Measurements from ENCODE around the gene PITX1. TPM values are rescaled to one million over a fixed set of nuclear protein-coding genes. Genes with fewer than 3 reads are reported as not detected.

PITX1 gene
- total RNA-seq, 1 donor from 2014 or later = not detected

- DNase-seq (no peak), ATAC-seq (ENCODE audit: poor library complexity) (no peak)
- intact Hi-C loops (cut with DNase I) = no loop called here
Observed at GRCh38 chr5:135063511-135064234, 29.6 kb upstream of the PITX1 start.

DNA sequence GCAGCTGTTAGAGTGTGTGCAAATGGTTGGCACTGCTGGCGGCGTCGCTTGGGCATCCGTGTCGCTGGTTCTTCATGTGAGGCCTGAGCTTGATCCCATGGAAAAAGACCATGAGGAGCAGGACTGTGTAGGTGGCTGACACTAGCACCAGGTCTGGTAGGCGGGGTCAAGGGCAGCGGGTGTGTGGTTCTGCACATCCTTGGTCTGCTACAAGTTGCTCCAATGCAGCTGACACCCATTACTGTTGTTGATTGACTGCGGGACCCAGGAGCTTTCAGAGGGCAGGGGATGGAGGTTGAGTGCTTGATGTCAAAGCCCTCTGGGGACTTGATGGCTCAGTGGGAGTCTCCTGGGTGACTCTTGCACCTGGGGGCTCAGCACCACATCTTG, 29.0 kb upstream of the PITX1 start:
- DNase-seq = no peak
- intact Hi-C loops (cut with DNase I) = no loop called here
- no peak for ATAC-seq (ENCODE audit: poor library complexity)

DNA sequence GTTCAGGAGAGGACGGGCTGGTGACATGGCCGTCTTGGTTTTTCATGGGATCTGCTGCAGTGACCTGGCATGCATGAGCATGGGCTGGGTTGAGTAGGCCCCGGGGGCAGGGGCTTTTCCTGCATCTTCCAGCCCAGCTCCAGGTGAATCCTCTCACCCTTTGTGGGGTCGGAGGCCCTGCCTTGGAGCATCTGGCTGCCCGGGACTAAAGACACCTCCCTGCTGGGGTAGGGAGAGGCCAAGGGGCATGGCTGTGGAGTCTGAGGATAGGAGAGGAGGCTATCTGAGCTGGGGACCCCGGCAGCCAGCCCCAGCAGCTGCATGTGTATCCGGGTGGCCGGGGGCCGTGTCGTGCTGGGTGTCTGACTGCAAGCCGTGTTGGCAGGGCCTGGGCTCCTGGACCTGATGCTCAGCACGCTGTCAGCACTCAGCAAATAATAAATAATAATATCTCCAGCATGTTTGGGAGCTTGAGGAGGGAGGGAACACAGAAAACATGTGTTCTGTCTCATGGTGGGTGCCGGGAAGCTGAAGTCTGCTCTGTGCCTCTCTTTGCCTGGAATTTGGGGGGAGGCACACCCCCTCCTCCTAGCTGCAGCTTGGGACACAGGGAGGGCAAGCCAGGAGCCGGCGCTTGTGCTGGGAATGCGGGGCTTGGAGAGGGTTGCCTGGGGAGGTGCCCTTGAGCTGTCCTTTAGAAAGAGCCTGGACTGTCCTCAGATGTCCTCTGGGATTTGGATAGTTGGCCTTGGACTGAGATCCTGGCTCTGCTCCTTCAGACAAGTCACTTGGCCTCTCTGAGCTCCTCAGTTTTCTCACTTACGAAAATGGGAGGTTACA, 28.4 kb upstream of the PITX1 start:
- intact Hi-C loops (cut with DNase I) = no loop called here
- ATAC-seq (ENCODE audit: poor library complexity) (no peak), DNase-seq (no peak)

- DNase-seq (no peak), ATAC-seq (ENCODE audit: poor library complexity) (no peak)
- intact Hi-C loops (cut with DNase I) = no loop called here
Observed at GRCh38 chr5:135061001-135061400, 27.0 kb upstream of the PITX1 start.

GRCh38 chr5:135060021-135060420, 26.0 kb upstream of the PITX1 start:
- ATAC-seq (ENCODE audit: poor library complexity) = no peak
- DNase-seq = no peak
- intact Hi-C loops (cut with DNase I) = no loop called here

DNA sequence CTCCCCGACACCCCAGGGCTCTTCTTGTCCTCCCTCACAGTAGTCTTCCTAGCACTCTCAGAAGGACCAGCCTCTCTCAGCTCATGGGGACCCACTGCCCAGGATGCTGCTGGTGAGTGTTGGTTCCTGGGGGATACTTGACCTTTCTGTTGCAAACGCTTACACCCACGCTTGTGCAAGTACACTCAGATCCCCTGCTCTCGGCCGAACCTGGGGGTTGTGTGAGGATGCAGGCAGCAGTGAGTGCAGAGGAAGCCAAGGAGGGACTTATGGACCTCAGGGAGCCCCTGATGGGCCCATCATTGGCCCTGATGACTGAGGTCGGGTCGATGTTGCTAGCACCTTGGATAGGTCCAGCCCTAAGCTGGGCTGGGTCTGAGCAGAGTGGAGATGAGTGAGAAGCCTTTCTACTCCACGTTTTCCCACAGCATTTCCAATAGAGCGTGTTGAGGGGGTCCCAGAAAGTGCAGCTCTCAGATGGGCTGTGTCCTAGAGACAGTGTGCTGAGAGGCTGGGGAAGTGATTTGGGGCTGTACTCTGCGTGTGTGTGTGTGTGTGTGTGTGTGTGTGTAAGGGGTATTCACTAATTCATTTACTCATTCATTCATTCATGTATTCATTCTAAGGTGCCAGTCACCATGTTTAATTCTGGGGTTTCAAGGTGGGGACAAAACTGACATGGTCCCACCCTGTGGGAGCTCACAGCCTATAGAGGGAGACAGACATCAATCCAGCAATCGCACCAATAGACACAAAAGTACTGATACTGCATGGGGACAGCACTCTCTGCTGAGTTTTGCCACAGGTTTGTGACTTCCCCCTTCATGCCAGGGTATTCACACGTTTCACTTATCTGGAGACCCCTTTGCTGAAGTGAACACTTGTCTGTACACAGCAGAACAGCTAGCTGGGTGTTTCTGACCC, 25.2 kb upstream of the PITX1 start:
- ATAC-seq (ENCODE audit: poor library complexity) (no peak), DNase-seq (no peak)
- intact Hi-C loops (cut with DNase I) = loop anchor here (10.0 kb wide), 1 partner anchor 136 kb away; no protein-coding TSS in a partner anchor

- DNase-seq = no peak
- ATAC-seq (ENCODE audit: poor library complexity) = no peak
- intact Hi-C loops (cut with DNase I) = loop anchor here (10.0 kb wide), 1 partner anchor 136 kb away; no protein-coding TSS in a partner anchor
Observed at GRCh38 chr5:135058331-135058732, 24.3 kb upstream of the PITX1 start.

DNA sequence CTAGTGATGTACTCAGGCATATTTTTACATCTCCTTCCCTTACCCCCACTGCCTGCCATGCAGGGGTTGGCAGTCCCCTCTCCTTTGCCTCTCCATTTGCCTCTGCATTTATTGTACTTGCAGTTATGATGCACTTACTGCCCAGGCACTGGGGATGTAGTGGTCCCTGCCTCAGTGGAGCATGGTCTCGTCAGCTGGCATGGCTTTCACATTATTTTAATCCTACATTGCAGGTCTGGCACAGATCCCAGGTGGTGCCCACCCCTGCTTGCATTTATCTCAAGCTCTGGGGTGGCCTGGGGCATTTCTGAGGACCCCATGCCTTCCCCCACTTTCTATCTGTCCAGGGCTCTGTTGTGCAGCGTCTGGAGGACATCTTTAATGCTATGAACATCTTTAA, 23.2 kb upstream of the PITX1 start:
- DNase-seq = no peak
- no peak for ATAC-seq (ENCODE audit: poor library complexity)
- intact Hi-C loops (cut with DNase I) = loop anchor here (10.0 kb wide), 1 partner anchor 138 kb away; no protein-coding TSS in a partner anchor

- no peak for DNase-seq
- ATAC-seq (ENCODE audit: poor library complexity) = no peak
- intact Hi-C loops (cut with DNase I) = loop anchor here (10.0 kb wide), 1 partner anchor 138 kb away; no protein-coding TSS in a partner anchor
Observed at GRCh38 chr5:135056316-135057030, 22.4 kb upstream of the PITX1 start.

DNA sequence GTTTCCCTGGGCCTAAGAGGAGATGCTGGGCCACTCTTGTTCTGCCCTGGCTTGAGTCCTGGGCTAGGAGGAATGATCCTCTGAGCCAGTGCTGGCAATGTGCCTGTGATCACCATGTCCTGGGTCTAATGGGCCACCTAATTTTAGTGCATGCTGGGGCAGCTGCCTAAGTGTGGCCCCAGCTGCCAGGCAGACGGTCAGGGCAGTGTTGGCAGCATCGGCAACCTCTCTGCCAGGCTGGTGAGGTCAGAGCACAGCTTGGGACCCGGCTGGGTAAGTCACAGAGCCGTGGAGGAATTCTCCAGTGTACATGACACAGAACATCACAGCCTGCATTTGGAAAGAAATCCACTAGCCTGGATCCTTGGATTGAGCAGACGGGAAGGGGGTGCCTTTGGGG, 21.4 kb upstream of the PITX1 start:
- peak; percentile 82 for DNase-seq
- peak; percentile 99 for ATAC-seq (ENCODE audit: poor library complexity)
- intact Hi-C loops (cut with DNase I) = loop anchor here (10.0 kb wide), 1 partner anchor 139 kb away; no protein-coding TSS in a partner anchor

GRCh38 chr5:135054546-135054945, 20.5 kb upstream of the PITX1 start:
- DNase-seq = no peak
- ATAC-seq (ENCODE audit: poor library complexity) = no peak
- intact Hi-C loops (cut with DNase I) = loop anchor here (10.0 kb wide), 1 partner anchor 140 kb away; no protein-coding TSS in a partner anchor

GRCh38 chr5:135053989-135054388, 20.0 kb upstream of the PITX1 start:
- intact Hi-C loops (cut with DNase I) = loop anchor here (10.0 kb wide), 1 partner anchor 141 kb away; no protein-coding TSS in a partner anchor
- ATAC-seq (ENCODE audit: poor library complexity) (no peak), DNase-seq (no peak)

DNA sequence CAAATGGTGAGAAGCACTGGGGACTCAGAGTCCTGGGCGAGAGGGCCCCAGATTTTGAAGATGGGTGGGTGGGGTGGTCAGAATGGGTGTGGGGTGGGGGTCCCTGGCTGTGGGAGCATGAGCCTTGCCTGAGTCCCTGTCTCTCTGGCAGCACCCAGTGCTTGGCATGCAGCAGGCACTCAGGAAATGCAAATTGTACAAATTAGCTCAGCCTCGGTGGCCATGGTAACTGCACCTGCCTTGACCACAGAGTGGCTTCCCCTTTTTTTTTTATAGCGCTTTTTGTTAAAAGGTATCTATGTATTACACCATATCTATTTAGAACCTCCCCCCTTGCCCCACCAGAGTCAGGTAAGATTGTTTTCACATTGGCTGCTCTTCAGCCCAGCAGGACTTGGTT, 19.2 kb upstream of the PITX1 start:
- no peak for ATAC-seq (ENCODE audit: poor library complexity)
- no peak for DNase-seq
- intact Hi-C loops (cut with DNase I) = loop anchor here (10.0 kb wide), 1 partner anchor 142 kb away; no protein-coding TSS in a partner anchor

- no peak for DNase-seq
- intact Hi-C loops (cut with DNase I) = loop anchor here (10.0 kb wide), 1 partner anchor 142 kb away; no protein-coding TSS in a partner anchor
- ATAC-seq (ENCODE audit: poor library complexity) = no peak
Observed at GRCh38 chr5:135052511-135053145, 18.6 kb upstream of the PITX1 start.

DNA sequence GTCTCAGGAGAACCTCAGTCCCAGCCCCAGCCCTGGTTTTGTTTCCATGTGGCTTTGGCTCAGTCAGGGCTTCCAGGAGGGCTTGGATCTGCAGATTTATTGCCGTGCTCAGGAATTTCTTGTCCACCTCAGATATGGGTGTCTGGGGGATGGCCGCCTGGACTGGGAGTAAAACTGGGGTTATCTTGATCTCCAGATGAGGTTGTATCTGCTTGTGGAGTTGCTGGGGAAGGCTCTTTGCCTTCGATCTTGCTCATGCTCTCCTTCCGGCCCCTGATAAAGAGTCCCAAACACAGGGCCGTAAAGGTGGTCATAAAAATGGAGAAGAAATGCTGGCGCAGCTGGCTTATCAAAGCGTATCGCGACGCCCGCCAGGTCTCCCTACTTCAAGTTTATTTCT, 17.8 kb upstream of the PITX1 start:
- intact Hi-C loops (cut with DNase I) = loop anchor here (10.0 kb wide), 1 partner anchor 143 kb away; no protein-coding TSS in a partner anchor
- DNase-seq = no peak
- ATAC-seq (ENCODE audit: poor library complexity) = no peak

GRCh38 chr5:135051399-135051798, 17.4 kb upstream of the PITX1 start:
- intact Hi-C loops (cut with DNase I) = loop anchor here (10.0 kb wide), 1 partner anchor 143 kb away; no protein-coding TSS in a partner anchor
- DNase-seq = no peak
- ATAC-seq (ENCODE audit: poor library complexity) = no peak

DNA sequence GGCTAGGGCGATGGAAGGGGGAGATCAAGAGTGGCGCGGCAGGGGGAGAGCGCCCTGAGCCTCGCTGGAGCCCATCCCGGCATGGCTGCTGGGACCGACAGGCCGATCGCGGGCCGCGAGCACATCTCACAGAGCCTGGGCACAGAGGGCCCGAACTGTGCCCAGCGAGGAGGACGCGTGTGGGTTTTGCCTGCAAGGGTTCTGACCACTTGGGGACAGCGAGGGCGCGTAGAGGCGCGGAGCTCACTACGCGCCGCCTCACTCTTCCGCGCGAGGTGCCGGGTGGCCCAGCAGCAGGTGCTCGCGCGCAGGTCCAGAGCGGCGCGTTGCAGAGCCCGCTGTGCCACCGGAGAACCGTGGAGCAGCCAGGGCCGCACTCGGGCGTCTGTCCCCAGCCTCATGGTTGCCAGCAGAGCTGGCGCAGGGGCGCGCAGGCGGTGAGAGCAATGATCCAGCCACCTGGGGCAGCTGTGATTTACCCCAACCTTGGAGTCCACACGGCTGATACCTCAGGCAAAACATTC, 16.3 kb upstream of the PITX1 start:
- ATAC-seq (ENCODE audit: poor library complexity) (peak; percentile 40), DNase-seq (no peak)
- intact Hi-C loops (cut with DNase I) = loop anchor here (10.0 kb wide), 1 partner anchor 144 kb away; no protein-coding TSS in a partner anchor
